Ascending aorta (tissue), 2 donors: ENCODE data around the gene FAM53A. TPM values are rescaled to one million over a fixed set of nuclear protein-coding genes. Genes with fewer than 3 reads are reported as not detected.

Experiments used
- DNase-seq, 2 donors: peaks; one replicate each; pipeline ENCODE4 v3.0.0-alpha.2; 2019; ENCODE audit warnings: low spot score in 2 of 2
- H3K27ac ChIP-seq, 2 donors: fragments of 200-600 bp; sonication (generic); one replicate each; pipeline ENCODE4 v1.5.1; 2016 to 2017; ENCODE audit warnings: mild to moderate bottlenecking in 1 of 2
- H3K27me3 ChIP-seq: fragments of 200-600 bp; sonication (generic); one replicate; pipeline ENCODE4 v1.5.1; 2017
- H3K36me3 ChIP-seq, 2 donors: fragments of 200-600 bp; sonication (generic); one replicate each; pipeline ENCODE4 v1.5.1; 2016
- H3K4me1 ChIP-seq, 2 donors: fragments of 200-600 bp; sonication (generic); one replicate each; pipeline ENCODE4 v1.5.1; 2016 to 2017; ENCODE audit warnings: mild to moderate bottlenecking in 1 of 2
- H3K4me3 ChIP-seq, 2 donors: fragments of 200-600 bp; sonication (generic); one replicate each; pipeline ENCODE4 v1.5.1; 2016 to 2017; ENCODE audit warnings: mild to moderate bottlenecking in 1 of 2
- H3K9me3 ChIP-seq, 2 donors: fragments of 200-600 bp; sonication (generic); one replicate each; pipeline ENCODE4 v1.5.1; 2016
- CTCF ChIP-seq, 3 experiments: fragments of 200-600 bp in 2 of 3; fragments of 450-650 bp in 1 of 3; sonication (generic) in 2 of 3; IDR thresholded peaks; one replicate each; pipeline ENCODE4 v1.5.1; 2016 to 2019; ENCODE audit warnings: antibody characterized with exemption in 3 of 3, mild to moderate bottlenecking in 1 of 3, moderate library complexity in 1 of 3
- intact Hi-C: fragments of 100-400 bp; cut with DNase I; formaldehyde crosslinking; loops from one replicate; pipeline ENCODE4 v1.15.1; 2023
- total RNA-seq: library from RNA; depleted of rRNA; stranded (reverse); fragments of >200 nt; gene quantifications from one replicate; pipeline ENCODE4 v1.1.0, GENCODE V29; 2016

The FAM53A gene
- total RNA-seq, 1 donor from 2014 or later: not detected

- peak overlapping the region; percentile 8 to 39 for H3K27ac ChIP-seq
- H3K4me3 ChIP-seq: no peak overlapping the region
- H3K36me3 ChIP-seq: peaks cover 3 to 8% of the 10 kb centered on the region in 2 donors
- no peak for TF ChIP-seq CTCF (IDR thresholded peaks at IDR 0.05)
- no peaks in the 10 kb centered on the region for H3K9me3 ChIP-seq
- no peak for DNase-seq
- intact Hi-C loops: loop anchor here (5.0 to 10.0 kb wide), 2 partner anchors 376 to 692 kb away; partner anchors contain the start of genes CFAP99, UVSSA and ZFYVE28
- H3K27me3 ChIP-seq: no peaks in the 10 kb centered on the region
- peaks cover 12 to 18% of the 10 kb centered on the region in 2 donors for H3K4me1 ChIP-seq
Observed at GRCh38 chr4:1723131-1723801, 39.2 kb upstream of the FAM53A start.

- Histone ChIP-seq H3K4me1 (peaks cover 12 to 18% of the 10 kb centered on the region in 2 donors), H3K4me3 (no peak overlapping the region), H3K9me3 (no peaks in the 10 kb centered on the region), H3K27ac (peak overlapping the region; percentile 8 to 27), H3K36me3 (peaks cover 4 to 14% of the 10 kb centered on the region in 2 donors), H3K27me3 (no peaks in the 10 kb centered on the region)
- no peak for TF ChIP-seq CTCF (IDR thresholded peaks at IDR 0.05)
- DNase-seq: no peak
- intact Hi-C loops: loop anchor here (5.0 to 10.0 kb wide), 2 partner anchors 375 to 692 kb away; partner anchors contain the start of genes CFAP99, UVSSA and ZFYVE28
Observed at GRCh38 chr4:1722551-1723118, 38.5 kb upstream of the FAM53A start.

DNA sequence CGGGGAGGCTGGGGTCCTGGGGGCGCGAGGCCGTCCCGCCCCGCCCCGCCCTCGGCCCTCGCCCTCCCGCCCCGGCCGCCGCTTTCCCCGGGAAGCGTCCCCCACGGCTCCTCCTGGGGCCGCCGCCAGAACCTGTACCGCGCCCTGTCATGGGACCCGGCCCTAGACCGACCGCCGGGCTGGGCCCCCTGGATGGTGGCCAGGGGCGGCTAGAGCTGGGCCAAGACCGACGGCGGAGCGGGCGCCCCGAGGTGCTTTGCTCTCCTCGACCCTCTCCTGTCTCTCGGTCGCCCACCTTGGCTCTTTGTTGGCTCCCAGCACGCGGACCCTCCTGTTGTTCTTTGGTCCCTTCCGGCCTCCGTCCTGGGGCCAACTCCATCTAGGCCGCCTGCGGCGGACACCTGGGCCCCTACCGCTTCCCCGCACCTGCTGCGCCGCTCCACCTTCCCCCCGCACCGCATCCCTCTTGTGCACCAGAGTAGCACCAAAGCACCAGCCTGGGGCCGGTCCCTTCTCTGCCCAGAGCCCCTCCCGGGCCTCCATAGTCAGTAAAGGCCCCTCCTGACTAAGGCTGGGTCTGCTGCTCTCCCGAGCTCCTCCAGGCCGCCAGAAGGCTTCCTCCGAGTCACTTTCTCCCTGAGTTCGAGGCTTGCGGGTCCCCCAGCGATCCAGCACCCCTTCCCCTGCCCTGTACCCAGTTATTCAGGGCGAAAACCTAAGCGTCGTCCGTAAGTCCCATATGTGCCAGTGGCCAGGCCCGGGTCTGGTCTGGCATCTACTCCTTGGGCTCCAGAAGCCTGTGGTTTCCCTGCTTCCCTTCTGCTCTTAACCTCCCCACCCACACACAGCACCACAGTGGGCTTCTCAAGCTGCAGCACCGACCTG lies 37.8 kb upstream of the FAM53A start:
- peak overlapping the region; percentile 81 to 87 for H3K4me3 ChIP-seq
- no peak for TF ChIP-seq CTCF (IDR thresholded peaks at IDR 0.05)
- intact Hi-C loops: loop anchor here (1.0 to 10.0 kb wide), 5 partner anchors 10 to 693 kb away; partner anchors contain the start of genes CFAP99, FAM53A, NSD2 and SLBP
- no peak overlapping the region for H3K27ac ChIP-seq
- H3K9me3 ChIP-seq: no peaks in the 10 kb centered on the region
- no peaks in the 10 kb centered on the region for H3K27me3 ChIP-seq
- no peak for DNase-seq
- H3K4me1 ChIP-seq: peaks cover 12 to 18% of the 10 kb centered on the region in 2 donors
- peaks cover 10 to 22% of the 10 kb centered on the region in 2 donors for H3K36me3 ChIP-seq

DNA sequence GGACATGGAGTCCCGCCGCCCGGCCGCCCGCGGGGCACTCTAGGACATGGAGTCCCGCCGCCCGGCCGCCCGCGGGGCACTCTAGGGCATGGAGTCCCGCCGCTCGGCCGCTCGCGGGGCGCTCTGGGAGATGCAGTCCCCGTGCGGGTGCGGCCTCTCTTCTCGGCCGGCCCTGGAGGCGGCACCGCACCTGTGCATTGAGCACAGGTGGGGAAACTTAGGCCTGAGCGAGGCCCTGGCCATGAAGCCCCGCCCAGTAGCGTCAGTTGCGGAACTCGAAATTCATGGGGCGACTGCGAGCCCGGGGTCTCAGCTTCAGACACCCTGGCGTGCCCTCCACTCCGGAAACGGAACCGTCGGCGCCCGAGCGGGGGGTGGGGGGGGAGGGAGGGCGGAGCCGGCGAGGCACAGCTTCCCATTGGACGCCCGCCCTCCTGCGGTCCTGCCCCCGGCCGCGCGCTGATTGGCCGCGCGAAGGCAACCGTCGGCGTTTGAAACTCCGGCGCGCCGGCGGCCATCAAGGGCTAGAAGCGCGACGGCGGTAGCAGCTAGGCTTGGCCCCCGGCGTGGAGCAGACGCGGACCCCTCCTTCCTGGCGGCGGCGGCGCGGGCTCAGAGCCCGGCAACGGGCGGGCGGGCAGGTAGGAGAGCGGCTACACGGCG lies 37.0 kb upstream of the FAM53A start, which contains the start of the genes TACC3 and TMEM129:
Gene TACC3 (plus strand): TSS at position 519 of the 663 bp plus-strand sequence. CDS start 1,901 bp downstream, outside the sequence.
Gene TMEM129 (minus strand): TSS at position 321 of the 663 bp plus-strand sequence. CDS start 486 bp downstream, outside the sequence.
- DNase-seq: peak; percentile 84 to 95
- intact Hi-C loops: loop anchor here (1.0 to 10.0 kb wide), 5 partner anchors 9 to 694 kb away; partner anchors contain the start of genes CFAP99, FAM53A, NSD2 and SLBP
- H3K27me3 ChIP-seq: no peaks in the 10 kb centered on the region

More for the DNA sequence above, 37.0 kb upstream of the FAM53A start, which contains the start of the genes TACC3 and TMEM129:
- H3K36me3 ChIP-seq: peaks cover 10 to 24% of the 10 kb centered on the region in 2 donors
- H3K4me1 ChIP-seq: peaks cover 12 to 18% of the 10 kb centered on the region in 2 donors
- peak within 1 kb of the TSS; percentile 81 to 87 for H3K4me3 ChIP-seq
- peak within 1 kb of the TSS; percentile 87 to 90 for H3K27ac ChIP-seq
- H3K9me3 ChIP-seq: no peaks in the 10 kb centered on the region
- TF ChIP-seq CTCF (IDR thresholded peaks at IDR 0.05): no peak
